Body of pancreas (tissue), 4 donors: Measurements from ENCODE around the gene KIF3A.

Experiments used
- POLR2A ChIP-seq, 3 donors: fragments of 450-650 bp; IDR thresholded peaks; one replicate each; pipeline ENCODE4 v1.6.1; 2016; ENCODE audit warnings: antibody characterized with exemption in 3 of 3, mild to moderate bottlenecking in 2 of 3
- TF ChIP-seq, protein P1 (sequence below), 7 experiments: fragments of 450-650 bp in 4 of 7; fragments of 200-600 bp in 3 of 7; sonication (generic) in 3 of 7; IDR thresholded peaks; one replicate each; pipeline ENCODE4 v1.5.1; 2016 to 2019; ENCODE audit warnings: antibody characterized with exemption in 7 of 7

DNA sequence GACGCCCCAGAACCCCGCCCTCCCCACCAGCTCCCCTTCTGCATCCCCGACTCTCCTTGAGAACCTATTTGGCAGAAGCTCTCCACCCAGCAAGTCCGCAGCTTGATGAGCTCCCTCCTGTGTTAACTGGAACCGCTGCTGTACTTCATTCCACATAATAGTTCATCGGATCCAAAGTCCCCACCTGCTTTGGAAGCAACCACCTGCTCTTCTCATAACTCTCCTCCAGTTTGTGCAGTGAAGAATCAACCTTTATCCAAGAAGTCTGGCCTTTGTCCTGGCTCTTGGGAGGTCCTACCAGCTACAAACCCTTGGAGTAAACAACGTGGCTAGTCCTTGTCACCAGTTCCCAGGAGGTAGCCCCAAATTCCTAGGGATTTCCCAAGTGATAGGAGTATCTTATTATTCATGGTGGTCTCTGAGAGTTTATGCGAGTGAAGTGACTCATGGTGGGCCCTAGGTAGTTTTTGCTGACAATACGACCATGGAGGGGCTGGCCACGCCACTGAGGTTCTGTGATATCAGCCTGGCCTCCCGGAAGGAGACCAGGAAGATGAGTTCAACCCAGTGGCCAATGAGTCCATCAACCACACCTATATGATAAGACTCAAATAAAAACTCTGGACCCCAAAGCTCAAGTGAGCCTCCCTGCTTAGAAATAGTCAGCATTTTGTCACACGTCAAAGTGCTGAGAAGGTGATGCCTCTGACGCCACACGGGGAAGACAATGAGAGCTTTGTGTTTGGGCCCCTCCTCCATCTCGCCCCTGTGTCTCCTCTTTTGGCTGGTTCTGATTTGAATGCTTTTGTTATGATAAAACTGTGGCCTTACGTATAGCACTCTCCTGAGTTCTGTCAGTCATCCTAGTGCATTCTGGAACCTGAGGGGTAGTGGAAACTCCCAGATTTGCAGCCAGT, 67.1 kb downstream of the KIF3A start:
- TF ChIP-seq, protein P1, sequence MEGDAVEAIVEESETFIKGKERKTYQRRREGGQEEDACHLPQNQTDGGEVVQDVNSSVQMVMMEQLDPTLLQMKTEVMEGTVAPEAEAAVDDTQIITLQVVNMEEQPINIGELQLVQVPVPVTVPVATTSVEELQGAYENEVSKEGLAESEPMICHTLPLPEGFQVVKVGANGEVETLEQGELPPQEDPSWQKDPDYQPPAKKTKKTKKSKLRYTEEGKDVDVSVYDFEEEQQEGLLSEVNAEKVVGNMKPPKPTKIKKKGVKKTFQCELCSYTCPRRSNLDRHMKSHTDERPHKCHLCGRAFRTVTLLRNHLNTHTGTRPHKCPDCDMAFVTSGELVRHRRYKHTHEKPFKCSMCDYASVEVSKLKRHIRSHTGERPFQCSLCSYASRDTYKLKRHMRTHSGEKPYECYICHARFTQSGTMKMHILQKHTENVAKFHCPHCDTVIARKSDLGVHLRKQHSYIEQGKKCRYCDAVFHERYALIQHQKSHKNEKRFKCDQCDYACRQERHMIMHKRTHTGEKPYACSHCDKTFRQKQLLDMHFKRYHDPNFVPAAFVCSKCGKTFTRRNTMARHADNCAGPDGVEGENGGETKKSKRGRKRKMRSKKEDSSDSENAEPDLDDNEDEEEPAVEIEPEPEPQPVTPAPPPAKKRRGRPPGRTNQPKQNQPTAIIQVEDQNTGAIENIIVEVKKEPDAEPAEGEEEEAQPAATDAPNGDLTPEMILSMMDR (IDR thresholded peaks at IDR 0.05), result no peak
- no peak for TF ChIP-seq POLR2A (IDR thresholded peaks at IDR 0.05)
